SU-DHL-6 (cell line): Measurements from ENCODE around the gene LUZP1.

Experiments
- H2AFZ ChIP-seq: fragments of 200-600 bp; sonication (generic); 2 replicates; pipeline ENCODE4 v1.6.1; 2014; ENCODE audit warnings: low read depth, mild to moderate bottlenecking, moderate library complexity, mixed read lengths, antibody characterized with exemption, low read length; ENCODE audit not compliant: severe bottlenecking
- H3F3A ChIP-seq: fragments of 200-600 bp; shearing (Covaris generic); 2 replicates; pipeline ENCODE4 v1.6.0; 2016; ENCODE audit warnings: antibody characterized with exemption, mild to moderate bottlenecking; ENCODE audit not compliant: insufficient read depth
- H3K27ac ChIP-seq: fragments of 200-600 bp; sonication (generic); 2 replicates; pipeline ENCODE4 v1.5.1; 2016; ENCODE audit warnings: low read depth, mild to moderate bottlenecking, low read length, moderate library complexity, mixed read lengths
- H3K27me3 ChIP-seq: fragments of 200-600 bp; sonication (generic), shearing (Covaris generic); 2 replicates; pipeline ENCODE4 v1.6.0; 2014; ENCODE audit warnings: mild to moderate bottlenecking, low read length
- H3K36me3 ChIP-seq: fragments of 200-600 bp; sonication (generic); 2 replicates; pipeline ENCODE4 v1.6.1; 2014; ENCODE audit warnings: mild to moderate bottlenecking, low read length, mixed read lengths
- H3K4me2 ChIP-seq: fragments of 300-600, 200-600 bp; shearing (Covaris generic), sonication (generic); 2 replicates; pipeline ENCODE4 v1.6.0; 2014; ENCODE audit warnings: low read length, low read depth, mild to moderate bottlenecking; ENCODE audit not compliant: poor library complexity, severe bottlenecking
- H3K4me3 ChIP-seq: fragments of 200-600 bp; sonication (generic); 2 replicates; pipeline ENCODE4 v1.5.1; 2014; ENCODE audit warnings: antibody characterized with exemption, low read length, mild to moderate bottlenecking, mixed read lengths; ENCODE audit not compliant: insufficient read depth, poor library complexity, severe bottlenecking
- H3K79me2 ChIP-seq: fragments of 200-600 bp; sonication (generic); 2 replicates; pipeline ENCODE4 v1.6.1; 2014; ENCODE audit warnings: mild to moderate bottlenecking, low read length, moderate library complexity; ENCODE audit not compliant: insufficient read depth
- H3K9ac ChIP-seq: fragments of 200-600 bp; sonication (generic); 2 replicates; pipeline ENCODE4 v1.7.0; 2014; ENCODE audit warnings: mild to moderate bottlenecking, low read length
- H3K9me2 ChIP-seq: fragments of 200-600 bp; sonication (generic); replicated peaks from 2 replicates; pipeline ENCODE4 v1.6.1; 2014; ENCODE audit warnings: low read length; ENCODE audit not compliant: insufficient read depth
- H3K9me3 ChIP-seq: fragments of 200-600 bp; sonication (generic); 2 replicates; pipeline ENCODE4 v1.6.1; 2014; ENCODE audit warnings: low read length, mixed read lengths; ENCODE audit not compliant: insufficient read depth
- H4K20me1 ChIP-seq: fragments of 200-600 bp; sonication (generic); 2 replicates; pipeline ENCODE4 v1.6.1; 2014; ENCODE audit warnings: low read depth, mild to moderate bottlenecking, antibody characterized with exemption, low read length, moderate library complexity, mixed read lengths
- EZH2phosphoT487 ChIP-seq: fragments of 200-600 bp; sonication (generic), shearing (Covaris generic); conservative IDR thresholded peaks from 2 replicates; pipeline ENCODE4 v1.6.1; 2018; ENCODE audit warnings: mild to moderate bottlenecking, antibody characterized with exemption, low read length, moderate library complexity, mixed read lengths
- TF ChIP-seq, protein P1 (sequence below): fragments of 200-600 bp; sonication (generic); IDR thresholded peaks from one replicate; pipeline ENCODE4 v1.5.1; 2017; ENCODE audit warnings: antibody characterized with exemption, mild to moderate bottlenecking, low read length, moderate library complexity; ENCODE audit not compliant: insufficient read depth, poor library complexity, severe bottlenecking

LUZP1 gene

DNA sequence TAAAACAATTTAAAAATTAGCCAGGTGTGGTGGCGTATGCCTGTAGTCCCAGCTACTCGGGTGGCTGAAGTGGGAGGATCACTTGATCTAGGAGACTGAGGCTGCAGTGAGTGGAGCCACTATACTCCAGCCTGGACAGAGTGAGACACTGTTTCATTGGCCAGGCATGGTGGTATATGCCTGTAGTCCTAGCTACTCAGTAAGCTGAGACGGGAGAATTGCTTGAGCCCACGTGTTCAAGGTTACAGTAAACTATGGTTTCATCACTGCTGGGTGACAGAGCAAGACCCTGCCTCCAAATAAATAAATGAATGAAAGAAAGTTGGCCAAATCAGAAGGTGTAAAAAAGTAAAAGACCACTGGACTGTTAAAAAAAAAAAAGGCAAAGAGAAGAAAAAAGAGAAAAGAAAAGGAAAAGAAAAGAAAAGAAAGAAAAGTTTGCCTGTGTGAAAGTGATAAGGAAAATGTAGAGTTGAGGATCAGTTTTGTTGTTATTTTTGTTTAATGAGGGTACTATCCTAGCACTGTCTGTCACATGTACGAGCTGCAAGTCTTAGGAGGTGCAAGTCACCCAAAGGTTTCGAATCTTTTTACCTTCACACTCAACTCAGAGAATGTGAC lies 52.3 kb downstream of the LUZP1 start:
- H3K79me2 ChIP-seq = no peaks in the 10 kb centered on the region
- no peak overlapping the region for H3K27ac ChIP-seq
- H2AFZ ChIP-seq = no peak overlapping the region
- TF ChIP-seq EZH2phosphoT487 = no peak
- TF ChIP-seq, protein P1, sequence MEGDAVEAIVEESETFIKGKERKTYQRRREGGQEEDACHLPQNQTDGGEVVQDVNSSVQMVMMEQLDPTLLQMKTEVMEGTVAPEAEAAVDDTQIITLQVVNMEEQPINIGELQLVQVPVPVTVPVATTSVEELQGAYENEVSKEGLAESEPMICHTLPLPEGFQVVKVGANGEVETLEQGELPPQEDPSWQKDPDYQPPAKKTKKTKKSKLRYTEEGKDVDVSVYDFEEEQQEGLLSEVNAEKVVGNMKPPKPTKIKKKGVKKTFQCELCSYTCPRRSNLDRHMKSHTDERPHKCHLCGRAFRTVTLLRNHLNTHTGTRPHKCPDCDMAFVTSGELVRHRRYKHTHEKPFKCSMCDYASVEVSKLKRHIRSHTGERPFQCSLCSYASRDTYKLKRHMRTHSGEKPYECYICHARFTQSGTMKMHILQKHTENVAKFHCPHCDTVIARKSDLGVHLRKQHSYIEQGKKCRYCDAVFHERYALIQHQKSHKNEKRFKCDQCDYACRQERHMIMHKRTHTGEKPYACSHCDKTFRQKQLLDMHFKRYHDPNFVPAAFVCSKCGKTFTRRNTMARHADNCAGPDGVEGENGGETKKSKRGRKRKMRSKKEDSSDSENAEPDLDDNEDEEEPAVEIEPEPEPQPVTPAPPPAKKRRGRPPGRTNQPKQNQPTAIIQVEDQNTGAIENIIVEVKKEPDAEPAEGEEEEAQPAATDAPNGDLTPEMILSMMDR = no peak
- H3K9ac ChIP-seq = no peak overlapping the region
- H3K9me2 ChIP-seq = no peaks in the 10 kb centered on the region
- H3K4me2 ChIP-seq = no peak overlapping the region
- no peaks in the 10 kb centered on the region for H3K36me3 ChIP-seq
- H3K4me3 ChIP-seq = no peak overlapping the region
- no peaks in the 10 kb centered on the region for H3F3A ChIP-seq
- H3K9me3 ChIP-seq = no peaks in the 10 kb centered on the region
- no peaks in the 10 kb centered on the region for H4K20me1 ChIP-seq
- no peaks in the 10 kb centered on the region for H3K27me3 ChIP-seq

DNA sequence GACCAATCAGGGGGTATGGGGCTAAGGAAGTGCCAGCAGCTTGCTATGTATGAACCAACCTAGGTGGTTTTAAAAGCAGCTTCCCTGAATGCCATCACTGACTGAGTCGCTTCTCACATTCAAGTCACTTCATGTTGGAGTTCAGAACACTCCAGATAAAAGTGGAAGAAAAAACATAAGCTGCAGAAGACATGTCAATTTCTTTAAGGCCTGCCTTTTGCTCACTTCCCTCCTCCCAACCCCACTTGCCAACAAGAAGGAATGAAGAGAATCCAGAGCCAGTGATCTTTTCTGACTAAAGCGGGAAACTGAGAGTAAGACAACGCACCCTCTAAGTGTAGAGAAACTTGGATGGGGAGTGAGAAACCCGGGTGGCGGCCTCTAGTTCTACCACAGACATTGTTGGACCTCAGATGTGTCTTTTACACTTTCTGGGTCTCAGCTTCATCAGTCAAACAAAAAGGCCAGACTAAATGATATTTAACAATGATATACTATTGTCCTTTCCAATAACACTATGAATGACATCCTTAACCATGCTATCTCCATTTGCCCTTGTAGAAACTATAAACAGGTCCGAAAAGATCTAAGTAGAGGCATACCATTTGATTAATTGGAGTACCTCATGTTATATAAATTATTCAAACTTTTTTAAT lies 54.1 kb downstream of the LUZP1 start:
- TF ChIP-seq, protein P1 = no peak
- TF ChIP-seq EZH2phosphoT487 = no peak
- Histone ChIP-seq H3K27ac (no peak overlapping the region), H3K36me3 (no peaks in the 10 kb centered on the region), H3K9ac (no peak overlapping the region), H3K79me2 (no peaks in the 10 kb centered on the region), H3K4me3 (no peak overlapping the region), H3K27me3 (no peaks in the 10 kb centered on the region), H4K20me1 (no peaks in the 10 kb centered on the region), H3K4me2 (no peak overlapping the region), H3K9me3 (no peaks in the 10 kb centered on the region), H3K9me2 (no peaks in the 10 kb centered on the region), H3F3A (no peaks in the 10 kb centered on the region), H2AFZ (no peak overlapping the region)

DNA sequence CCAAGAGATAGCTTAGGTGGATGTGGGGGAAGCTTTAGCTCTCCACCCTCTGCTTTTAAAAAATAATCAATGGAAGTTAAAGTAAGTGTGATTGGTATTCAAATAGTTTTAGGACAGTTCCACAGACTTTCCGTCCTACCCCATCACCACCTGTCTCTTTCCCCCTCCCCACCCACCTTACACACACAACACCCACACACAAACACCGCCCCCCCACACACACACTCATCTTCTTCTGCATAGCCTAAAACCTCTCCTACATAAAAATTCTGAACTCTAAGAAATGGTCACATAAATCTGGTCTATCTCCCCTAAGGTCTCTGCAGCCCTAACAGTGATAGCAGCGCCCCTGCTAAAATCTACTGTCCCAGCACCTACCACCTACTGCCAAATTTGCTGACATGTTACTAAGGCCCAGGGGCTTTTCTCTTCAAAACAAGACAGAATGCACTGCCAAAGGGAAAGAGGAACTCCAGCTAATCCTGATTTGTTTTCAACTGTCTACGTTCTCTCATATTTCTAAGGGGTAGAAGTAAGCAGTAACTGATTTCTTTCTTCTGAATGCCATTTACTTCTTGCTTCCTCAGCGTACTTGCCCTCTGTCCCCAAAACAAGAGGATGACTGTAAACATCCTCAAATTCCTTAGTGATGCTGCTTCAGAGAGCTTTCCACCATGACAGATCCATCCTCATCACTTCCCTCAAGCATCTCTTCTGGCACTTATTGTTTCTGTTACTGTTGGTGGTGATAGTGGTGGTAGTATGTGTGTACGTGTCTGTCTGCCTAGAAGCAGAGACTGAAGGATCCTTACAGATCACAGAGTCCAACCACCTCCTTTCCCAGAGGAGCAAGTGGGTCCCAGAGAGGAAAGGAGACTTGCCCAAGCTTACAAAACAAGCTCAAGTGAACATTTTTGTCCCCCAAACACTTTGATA lies 56.8 kb downstream of the LUZP1 start:
- H3K4me3 ChIP-seq = no peak overlapping the region
- H3K9ac ChIP-seq = no peak overlapping the region
- no peaks in the 10 kb centered on the region for H3K9me3 ChIP-seq
- H2AFZ ChIP-seq = no peak overlapping the region
- H3K27ac ChIP-seq = no peak overlapping the region
- no peaks in the 10 kb centered on the region for H3K27me3 ChIP-seq
- H4K20me1 ChIP-seq = no peaks in the 10 kb centered on the region
- no peak for TF ChIP-seq EZH2phosphoT487
- TF ChIP-seq, protein P1 = no peak
- H3K79me2 ChIP-seq = no peaks in the 10 kb centered on the region
- no peak overlapping the region for H3K4me2 ChIP-seq
- H3K36me3 ChIP-seq = no peaks in the 10 kb centered on the region
- H3K9me2 ChIP-seq = no peaks in the 10 kb centered on the region
- H3F3A ChIP-seq = no peaks in the 10 kb centered on the region
